Activated B cell treated with CpG ODN at 0.5 μM for 24 hours (primary cell): Measurements from ENCODE around the gene CHMP2B. TPM values are rescaled to one million over a fixed set of nuclear protein-coding genes. Genes with fewer than 3 reads are reported as not detected.

ENCODE experiments used
- ATAC-seq: fragments of 200-7000 bp; cut with Tn5 transposase; one replicate; pipeline ENCODE4 v1.10.0; 2021; ENCODE audit warnings: low read depth, mild to moderate bottlenecking, moderate library complexity
- CTCF ChIA-PET: fragments of 350-600 bp; sonication (Branson Sonifier 250); formaldehyde crosslinking; loops from one replicate; lab custom pipeline; 2021; ENCODE audit warnings: antibody characterized with exemption; lab: Charles Lee
- POLR2A ChIA-PET: fragments of 350-600 bp; sonication (Branson Sonifier 250); formaldehyde crosslinking; loops from one replicate; lab custom pipeline; 2021; ENCODE audit warnings: antibody characterized with exemption; lab: Charles Lee
- DNase-seq: peaks from one replicate; pipeline ENCODE4 v3.0.0; 2022
- H3K27ac Mint-ChIP-seq: one replicate; pipeline ENCODE4 v1.8.0; 2020; ENCODE audit warnings: mixed read lengths
- H3K27me3 Mint-ChIP-seq: one replicate; pipeline ENCODE4 v1.8.0; 2021; ENCODE audit warnings: mixed read lengths
- H3K36me3 Mint-ChIP-seq: one replicate; pipeline ENCODE4 v1.8.0; 2021; ENCODE audit warnings: low read depth, mixed read lengths
- H3K4me1 Mint-ChIP-seq: one replicate; pipeline ENCODE4 v1.8.0; 2021; ENCODE audit warnings: mixed read lengths
- H3K4me3 Mint-ChIP-seq: one replicate; pipeline ENCODE4 v1.8.0; 2020; ENCODE audit warnings: mild to moderate bottlenecking, mixed read lengths
- H3K9me3 Mint-ChIP-seq: one replicate; pipeline ENCODE4 v1.8.0; 2020; ENCODE audit warnings: mixed read lengths
- CTCF ChIP-seq: fragments of 200-600 bp; IDR thresholded peaks from one replicate; pipeline ENCODE4 v1.8.0; 2022; ENCODE audit warnings: antibody characterized with exemption, mild to moderate bottlenecking
- intact Hi-C: fragments of 100-400 bp; cut with micrococcal nuclease; formaldehyde crosslinking; loops from one replicate; pipeline ENCODE4 v1.15.1; 2024
- total RNA-seq: library from RNA; stranded (reverse); gene quantifications from 2 replicates; pipeline ENCODE4 v1.2.3, GENCODE V29; 2022

The CHMP2B gene
- total RNA-seq, 1 donor from 2014 or later = 26.8 TPM

GRCh38 chr3:87225659-87226058, 1.4 kb upstream of the CHMP2B start:
- no peak for TF ChIP-seq CTCF
- H3K36me3 Mint-ChIP-seq = peaks cover 14% of the 10 kb centered on the region
- ATAC-seq (no peak), DNase-seq (no peak)
- peak overlapping the region; percentile 46 for H3K4me3 Mint-ChIP-seq
- ChIA-PET POLR2A (no interaction called here), CTCF (no interaction called here)
- H3K9me3 Mint-ChIP-seq = peaks cover 2% of the 10 kb centered on the region
- intact Hi-C loops = loop anchor here (2.0 kb wide), 1 partner anchor 47 kb away; no protein-coding TSS in a partner anchor
- H3K27me3 Mint-ChIP-seq = peaks cover 7% of the 10 kb centered on the region
- H3K4me1 Mint-ChIP-seq = peaks cover 38% of the 10 kb centered on the region
- no peak overlapping the region for H3K27ac Mint-ChIP-seq

- H3K9me3 Mint-ChIP-seq = peaks cover 2% of the 10 kb centered on the region
- no peak for TF ChIP-seq CTCF
- peaks cover 54% of the 10 kb centered on the region for H3K4me1 Mint-ChIP-seq
- H3K27ac Mint-ChIP-seq = peak overlapping the region; percentile 97
- CTCF ChIA-PET = interaction anchor here (1.3 kb wide), 1 partner anchor 32 kb away, joined by 6 read pairs; no protein-coding TSS in a partner anchor
- intact Hi-C loops = loop anchor here (1.0 to 2.0 kb wide), 5 partner anchors 10 to 922 kb away; partner anchors contain the start of genes C3orf38, CGGBP1 and ZNF654
- peaks cover 7% of the 10 kb centered on the region for H3K27me3 Mint-ChIP-seq
- peak overlapping the region; percentile 99 for H3K4me3 Mint-ChIP-seq
- DNase-seq (no peak), ATAC-seq (no peak)
- H3K36me3 Mint-ChIP-seq = peaks cover 14% of the 10 kb centered on the region
- POLR2A ChIA-PET = interaction anchor here (2.2 kb wide), 1 partner anchor 922 kb away, joined by 13 read pairs; the partner anchor contains the start of gene C3orf38
Observed at GRCh38 chr3:87227835-87228144, 681 bp downstream of the CHMP2B start.

GRCh38 chr3:87228316-87228715, 1.2 kb downstream of the CHMP2B start:
- no peak for TF ChIP-seq CTCF
- Mint-ChIP-seq H3K4me1 (peaks cover 58% of the 10 kb centered on the region), H3K27ac (no peak overlapping the region), H3K9me3 (no peaks in the 10 kb centered on the region), H3K27me3 (peaks cover 4% of the 10 kb centered on the region), H3K36me3 (peaks cover 14% of the 10 kb centered on the region), H3K4me3 (peak overlapping the region; percentile 99)
- ChIA-PET CTCF (no interaction called here), POLR2A (interaction anchor here (2.2 kb wide), 1 partner anchor 922 kb away, joined by 13 read pairs; the partner anchor contains the start of gene C3orf38)
- intact Hi-C loops = no loop called here
- DNase-seq (no peak), ATAC-seq (no peak)

GRCh38 chr3:87229113-87229512, 2.0 kb downstream of the CHMP2B start:
- intact Hi-C loops = no loop called here
- Mint-ChIP-seq H3K9me3 (no peaks in the 10 kb centered on the region), H3K36me3 (peaks cover 14% of the 10 kb centered on the region), H3K4me1 (peaks cover 64% of the 10 kb centered on the region), H3K27ac (no peak overlapping the region), H3K4me3 (peak overlapping the region; percentile 3), H3K27me3 (peaks cover 4% of the 10 kb centered on the region)
- no peak for TF ChIP-seq CTCF
- POLR2A ChIA-PET = no interaction called here
- ATAC-seq = no peak
- CTCF ChIA-PET = no interaction called here
- DNase-seq = no peak

- peaks cover 48% of the 10 kb centered on the region for H3K4me1 Mint-ChIP-seq
- POLR2A ChIA-PET = no interaction called here
Observed at GRCh38 chr3:87233805-87234204, 6.7 kb downstream of the CHMP2B start.

More at GRCh38 chr3:87233805-87234204, 6.7 kb downstream of the CHMP2B start:
- TF ChIP-seq CTCF = no peak
- no peak for ATAC-seq
- H3K27ac Mint-ChIP-seq = no peak overlapping the region
- no peaks in the 10 kb centered on the region for H3K27me3 Mint-ChIP-seq
- H3K9me3 Mint-ChIP-seq = no peaks in the 10 kb centered on the region
- H3K36me3 Mint-ChIP-seq = no peaks in the 10 kb centered on the region
- intact Hi-C loops = no loop called here
- no peak for DNase-seq
- CTCF ChIA-PET = no interaction called here
- no peak overlapping the region for H3K4me3 Mint-ChIP-seq
